ENCODE results near the gene PROC.
A peak's percentile ranks its signal among the peaks of the same experiment; 100 is the strongest.

The PROC gene

DNA sequence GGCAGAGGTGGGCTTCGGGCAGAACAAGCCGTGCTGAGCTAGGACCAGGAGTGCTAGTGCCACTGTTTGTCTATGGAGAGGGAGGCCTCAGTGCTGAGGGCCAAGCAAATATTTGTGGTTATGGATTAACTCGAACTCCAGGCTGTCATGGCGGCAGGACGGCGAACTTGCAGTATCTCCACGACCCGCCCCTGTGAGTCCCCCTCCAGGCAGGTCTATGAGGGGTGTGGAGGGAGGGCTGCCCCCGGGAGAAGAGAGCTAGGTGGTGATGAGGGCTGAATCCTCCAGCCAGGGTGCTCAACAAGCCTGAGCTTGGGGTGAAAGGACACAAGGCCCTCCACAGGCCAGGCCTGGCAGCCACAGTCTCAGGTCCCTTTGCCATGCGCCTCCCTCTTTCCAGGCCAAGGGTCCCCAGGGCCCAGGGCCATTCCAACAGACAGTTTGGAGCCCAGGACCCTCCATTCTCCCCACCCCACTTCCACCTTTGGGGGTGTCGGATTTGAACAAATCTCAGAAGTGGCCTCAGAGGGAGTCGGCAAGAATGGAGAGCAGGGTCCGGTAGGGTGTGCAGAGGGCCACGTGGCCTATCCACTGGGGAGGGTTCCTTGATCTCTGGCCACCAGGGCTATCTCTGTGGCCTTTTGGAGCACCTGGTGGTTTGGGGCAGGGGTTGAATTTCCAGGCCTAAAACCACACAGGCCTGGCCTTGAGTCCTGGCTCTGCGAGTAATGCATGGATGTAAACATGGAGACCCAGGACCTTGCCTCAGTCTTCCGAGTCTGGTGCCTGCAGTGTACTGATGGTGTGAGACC, at the start of gene PROC:
Gene PROC (plus strand): TSS at position 128 of the 812 bp plus-strand sequence. CDS start 1,516 bp downstream, outside the sequence.
- no peaks in the 10 kb centered on the region for H3K9me3 Mint-ChIP-seq
- peaks cover 61% of the 10 kb centered on the region for H3K4me1 Mint-ChIP-seq (ENCODE audit: low read depth)
- H3K27ac Mint-ChIP-seq, result no peak within 1 kb of the TSS
- H3K27me3 Mint-ChIP-seq, result peaks cover 51% of the 10 kb centered on the region
- no peaks in the 10 kb centered on the region for H3K36me3 Mint-ChIP-seq (ENCODE audit: low read depth)
- intact Hi-C loops (cut with micrococcal nuclease), result no loop called here
- H3K4me3 Mint-ChIP-seq, result no peak within 1 kb of the TSS

DNA sequence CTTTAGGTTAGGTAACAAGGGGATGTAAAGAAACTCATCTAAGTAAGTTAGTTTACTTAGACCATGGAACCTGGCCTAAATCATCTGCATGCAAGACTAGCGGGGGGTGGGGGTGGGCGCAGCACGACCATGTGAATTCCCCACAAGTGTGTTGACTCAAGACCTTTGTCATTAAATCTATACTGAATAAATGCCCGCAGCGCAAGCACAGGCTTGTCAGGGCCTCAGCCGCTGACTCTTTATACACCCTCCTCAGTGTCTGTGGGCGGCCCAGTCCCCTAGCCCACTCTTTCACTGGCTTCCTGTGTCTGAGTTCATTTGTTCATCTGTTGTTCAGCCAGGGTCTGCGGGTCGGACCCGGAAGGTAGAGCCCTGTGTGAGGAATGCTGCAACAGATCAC, 48.2 kb upstream of the PROC start:
- H3K36me3 Mint-ChIP-seq (ENCODE audit: low read depth), result peaks cover 22% of the 10 kb centered on the region
- H3K27ac Mint-ChIP-seq, result no peak overlapping the region
- peaks cover 15% of the 10 kb centered on the region for H3K9me3 Mint-ChIP-seq
- H3K4me3 Mint-ChIP-seq, result no peak overlapping the region
- no peaks in the 10 kb centered on the region for H3K27me3 Mint-ChIP-seq
- intact Hi-C loops (cut with micrococcal nuclease), result no loop called here
- H3K4me1 Mint-ChIP-seq (ENCODE audit: low read depth), result peaks cover 51% of the 10 kb centered on the region

DNA sequence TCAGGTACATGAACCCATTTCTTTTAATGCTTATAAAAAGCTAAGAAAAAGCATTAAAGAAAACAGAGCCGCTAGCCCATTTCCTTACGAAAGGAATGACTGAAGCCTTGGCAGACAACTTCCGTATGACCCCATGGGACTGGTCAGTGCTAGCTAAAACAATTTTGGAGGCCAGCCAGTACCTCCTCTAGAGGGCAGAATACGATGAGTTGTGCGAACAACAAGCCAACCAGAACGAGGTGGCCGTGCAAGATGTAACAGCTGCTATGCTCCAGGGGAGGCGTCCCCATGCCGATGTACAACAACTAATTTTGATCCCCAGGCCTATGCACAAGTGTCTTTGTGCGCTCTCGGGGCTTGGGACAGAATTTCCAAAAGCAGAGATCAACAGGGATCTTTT, 47.2 kb upstream of the PROC start:
- peaks cover 22% of the 10 kb centered on the region for H3K36me3 Mint-ChIP-seq (ENCODE audit: low read depth)
- peaks cover 15% of the 10 kb centered on the region for H3K9me3 Mint-ChIP-seq
- H3K4me3 Mint-ChIP-seq, result no peak overlapping the region

DNA sequence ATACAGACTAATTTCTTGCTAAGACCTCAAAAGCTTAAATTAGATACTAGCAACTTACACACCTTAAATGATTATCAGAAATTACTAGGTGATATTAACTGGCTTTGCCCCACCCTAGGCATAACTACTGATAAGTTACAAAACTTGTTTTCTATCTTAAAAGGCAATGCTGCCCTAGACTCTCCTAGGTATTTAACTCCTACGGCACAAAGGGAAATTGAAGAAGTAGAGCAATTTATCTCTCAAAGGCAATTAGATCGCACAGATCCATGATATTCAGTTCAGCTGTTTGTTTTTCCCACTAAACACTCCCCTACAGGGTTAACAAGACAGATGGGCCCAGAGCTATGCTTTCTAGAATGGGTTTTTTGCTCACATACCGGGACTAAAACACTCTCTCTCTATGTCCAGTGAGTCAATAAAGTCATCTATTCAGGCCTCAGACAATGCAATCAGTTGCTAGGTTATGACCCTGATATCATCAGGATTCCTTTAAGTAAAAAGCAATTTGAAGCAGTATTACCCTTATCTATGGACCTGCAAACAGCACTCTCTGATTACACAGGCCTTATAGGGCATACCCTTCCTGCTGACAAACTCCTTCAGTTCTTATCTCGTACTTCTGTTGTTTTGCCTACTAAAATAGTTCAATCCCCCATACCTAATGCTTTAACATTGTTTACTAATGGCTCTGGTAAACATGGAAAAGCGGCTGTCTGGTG, 44.7 kb upstream of the PROC start:
- Mint-ChIP-seq H3K27me3 (no peaks in the 10 kb centered on the region), H3K36me3 (ENCODE audit: low read depth) (peaks cover 28% of the 10 kb centered on the region), H3K9me3 (peaks cover 15% of the 10 kb centered on the region), H3K4me1 (ENCODE audit: low read depth) (peaks cover 51% of the 10 kb centered on the region), H3K27ac (no peak overlapping the region), H3K4me3 (no peak overlapping the region)
- intact Hi-C loops (cut with micrococcal nuclease), result no loop called here

More for the DNA sequence above, 47.2 kb upstream of the PROC start:
- Mint-ChIP-seq H3K4me1 (ENCODE audit: low read depth) (peaks cover 41% of the 10 kb centered on the region), H3K27ac (no peak overlapping the region), H3K27me3 (no peaks in the 10 kb centered on the region)
- intact Hi-C loops (cut with micrococcal nuclease), result no loop called here

DNA sequence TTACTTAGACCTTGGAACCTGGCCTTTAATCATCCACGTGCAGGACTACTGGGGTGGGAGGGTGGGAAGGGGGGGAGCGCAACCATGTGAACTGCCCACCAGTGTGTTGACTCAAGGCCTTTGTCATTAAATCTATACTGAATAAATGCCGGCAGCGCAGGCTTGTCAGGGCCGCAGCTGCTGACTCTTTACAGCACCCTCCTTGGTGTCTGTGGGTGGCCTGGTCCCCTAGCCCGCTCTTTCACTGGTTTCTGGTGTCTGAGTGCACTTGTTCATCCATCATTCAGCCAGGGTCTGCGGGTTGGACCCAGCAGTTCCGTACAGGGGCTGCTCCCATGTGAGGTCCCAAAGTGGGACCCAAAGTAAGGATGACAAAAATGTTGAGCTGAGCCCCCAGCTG, 42.0 kb upstream of the PROC start:
- H3K4me3 Mint-ChIP-seq, result no peak overlapping the region
- intact Hi-C loops (cut with micrococcal nuclease), result no loop called here
- H3K9me3 Mint-ChIP-seq, result peaks cover 15% of the 10 kb centered on the region
- H3K27ac Mint-ChIP-seq, result no peak overlapping the region
- H3K4me1 Mint-ChIP-seq (ENCODE audit: low read depth), result peaks cover 47% of the 10 kb centered on the region
- H3K27me3 Mint-ChIP-seq, result no peaks in the 10 kb centered on the region
- H3K36me3 Mint-ChIP-seq (ENCODE audit: low read depth), result peaks cover 18% of the 10 kb centered on the region

DNA sequence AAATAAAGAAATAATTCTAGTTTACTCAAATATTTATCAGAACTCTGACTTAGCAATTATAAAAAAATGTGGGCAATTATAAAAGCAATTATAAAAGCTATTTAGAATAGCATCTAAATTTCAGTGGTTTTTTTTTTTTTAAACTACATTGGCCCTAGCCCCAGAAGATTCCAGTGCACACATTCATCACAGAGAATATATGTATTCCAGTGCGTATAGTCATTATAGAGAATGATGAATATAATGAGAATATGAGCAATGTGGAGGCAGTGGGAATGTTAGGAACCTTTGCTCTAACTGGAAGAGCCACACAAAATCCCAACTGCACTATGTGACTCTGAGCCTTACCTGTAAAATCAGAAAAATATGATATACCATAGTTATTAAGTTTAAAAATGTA, 41.0 kb upstream of the PROC start:
- H3K9me3 Mint-ChIP-seq, result peaks cover 15% of the 10 kb centered on the region
- H3K4me1 Mint-ChIP-seq (ENCODE audit: low read depth), result peaks cover 47% of the 10 kb centered on the region
- H3K27ac Mint-ChIP-seq, result peak overlapping the region; percentile 69
- H3K4me3 Mint-ChIP-seq, result no peak overlapping the region
- H3K27me3 Mint-ChIP-seq, result no peaks in the 10 kb centered on the region
- H3K36me3 Mint-ChIP-seq (ENCODE audit: low read depth), result peaks cover 18% of the 10 kb centered on the region
- intact Hi-C loops (cut with micrococcal nuclease), result no loop called here

DNA sequence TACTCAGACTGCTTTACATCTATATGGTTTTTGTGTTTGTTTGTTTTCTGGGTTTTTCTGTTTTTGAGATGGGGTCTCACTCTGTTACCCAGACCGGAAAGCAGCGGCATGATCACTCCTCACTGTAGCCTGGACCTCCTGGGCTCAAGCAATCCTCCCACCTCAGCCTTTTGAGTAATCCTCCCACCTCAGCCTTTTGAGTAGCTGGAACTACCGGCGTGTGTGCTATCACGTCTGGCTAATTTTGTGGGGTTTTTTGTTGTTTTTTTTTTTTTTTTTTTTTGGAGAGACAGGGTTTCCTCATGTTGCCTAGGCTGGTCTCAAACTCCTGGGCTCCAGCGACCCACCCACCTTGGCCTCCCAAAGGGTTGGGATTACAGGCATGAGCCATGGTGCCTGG, 39.5 kb upstream of the PROC start:
- Mint-ChIP-seq H3K4me1 (ENCODE audit: low read depth) (peaks cover 61% of the 10 kb centered on the region), H3K27me3 (no peaks in the 10 kb centered on the region), H3K9me3 (peaks cover 9% of the 10 kb centered on the region), H3K27ac (no peak overlapping the region), H3K36me3 (ENCODE audit: low read depth) (peaks cover 26% of the 10 kb centered on the region), H3K4me3 (no peak overlapping the region)
- intact Hi-C loops (cut with micrococcal nuclease), result no loop called here

DNA sequence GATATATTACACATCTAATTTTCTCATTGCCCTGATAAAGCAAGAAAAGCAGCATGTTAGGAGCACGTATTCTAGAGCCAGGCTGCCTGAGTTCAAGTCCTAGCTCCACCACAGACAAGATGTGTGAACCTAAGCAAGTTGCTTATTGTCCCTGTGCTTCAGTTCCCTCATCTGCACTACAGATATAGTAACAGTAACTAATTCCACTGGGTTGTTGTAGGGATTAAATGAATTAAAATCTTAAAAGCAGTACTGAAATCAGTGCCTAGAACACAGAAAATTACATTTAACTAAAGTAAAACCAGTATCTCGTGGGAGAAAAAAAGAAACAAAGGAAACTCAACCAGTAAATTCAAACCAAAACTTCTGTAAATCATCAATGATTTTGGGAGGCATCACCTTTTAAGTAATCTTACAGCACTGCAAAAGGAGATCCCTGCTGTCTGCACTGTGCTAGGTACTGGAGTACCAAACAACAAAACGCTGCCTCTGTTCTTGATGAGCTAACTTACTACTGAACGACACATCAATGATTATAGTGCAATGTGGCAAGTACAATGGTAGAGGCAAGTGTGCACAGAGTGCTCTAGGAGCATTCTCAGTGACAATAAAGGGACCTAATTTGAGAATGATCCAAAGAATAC, 38.4 kb upstream of the PROC start:
- Mint-ChIP-seq H3K27me3 (no peaks in the 10 kb centered on the region), H3K4me3 (no peak overlapping the region), H3K9me3 (no peaks in the 10 kb centered on the region), H3K27ac (no peak overlapping the region), H3K4me1 (ENCODE audit: low read depth) (peaks cover 61% of the 10 kb centered on the region), H3K36me3 (ENCODE audit: low read depth) (peaks cover 27% of the 10 kb centered on the region)
- intact Hi-C loops (cut with micrococcal nuclease), result no loop called here

DNA sequence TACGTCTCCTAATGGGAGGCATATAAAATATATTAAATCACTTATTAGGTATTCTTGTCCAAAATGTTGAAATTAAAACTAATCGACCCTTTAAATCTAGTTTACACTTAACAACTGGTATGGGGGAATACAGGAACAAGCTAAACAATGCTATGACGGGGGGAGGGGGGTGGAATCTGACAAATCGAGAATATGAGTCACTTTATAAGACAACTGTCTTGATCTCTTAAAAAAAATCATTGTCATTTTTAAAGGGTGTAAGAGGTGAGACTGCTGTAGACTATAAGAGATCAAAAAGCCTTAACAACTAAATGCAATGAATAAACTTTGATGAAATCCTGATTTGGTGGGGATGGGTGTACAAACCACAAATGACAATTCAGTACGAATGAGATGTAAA, 36.5 kb upstream of the PROC start:
- intact Hi-C loops (cut with micrococcal nuclease), result no loop called here
- H3K4me1 Mint-ChIP-seq (ENCODE audit: low read depth), result peaks cover 64% of the 10 kb centered on the region
- no peak overlapping the region for H3K27ac Mint-ChIP-seq
- no peak overlapping the region for H3K4me3 Mint-ChIP-seq
- H3K27me3 Mint-ChIP-seq, result no peaks in the 10 kb centered on the region
- peaks cover 27% of the 10 kb centered on the region for H3K36me3 Mint-ChIP-seq (ENCODE audit: low read depth)
- H3K9me3 Mint-ChIP-seq, result no peaks in the 10 kb centered on the region

DNA sequence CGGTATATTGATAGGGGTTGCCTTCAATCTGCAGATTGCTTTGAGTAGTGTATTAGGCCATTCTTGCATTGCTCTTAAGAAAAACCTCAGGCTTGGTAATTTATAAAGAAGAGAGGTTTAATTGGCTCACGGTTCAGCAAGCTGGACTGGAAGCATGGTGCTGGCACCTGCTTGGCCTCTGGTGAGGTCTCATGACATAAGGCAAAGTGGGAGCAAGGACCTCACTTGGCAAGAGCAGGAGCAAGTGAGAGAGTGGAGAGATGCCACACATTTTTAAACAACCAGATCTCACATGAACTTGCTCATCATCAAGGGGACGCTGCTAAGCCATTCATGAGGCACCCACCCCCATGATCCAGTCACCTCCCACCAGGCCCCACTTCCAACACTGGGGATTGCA, 35.4 kb upstream of the PROC start:
- peak overlapping the region; percentile 51 for H3K27ac Mint-ChIP-seq
- peaks cover 59% of the 10 kb centered on the region for H3K4me1 Mint-ChIP-seq (ENCODE audit: low read depth)
- H3K9me3 Mint-ChIP-seq, result no peaks in the 10 kb centered on the region
- H3K36me3 Mint-ChIP-seq (ENCODE audit: low read depth), result peaks cover 33% of the 10 kb centered on the region
- no peaks in the 10 kb centered on the region for H3K27me3 Mint-ChIP-seq
- no peak overlapping the region for H3K4me3 Mint-ChIP-seq
- intact Hi-C loops (cut with micrococcal nuclease), result no loop called here

DNA sequence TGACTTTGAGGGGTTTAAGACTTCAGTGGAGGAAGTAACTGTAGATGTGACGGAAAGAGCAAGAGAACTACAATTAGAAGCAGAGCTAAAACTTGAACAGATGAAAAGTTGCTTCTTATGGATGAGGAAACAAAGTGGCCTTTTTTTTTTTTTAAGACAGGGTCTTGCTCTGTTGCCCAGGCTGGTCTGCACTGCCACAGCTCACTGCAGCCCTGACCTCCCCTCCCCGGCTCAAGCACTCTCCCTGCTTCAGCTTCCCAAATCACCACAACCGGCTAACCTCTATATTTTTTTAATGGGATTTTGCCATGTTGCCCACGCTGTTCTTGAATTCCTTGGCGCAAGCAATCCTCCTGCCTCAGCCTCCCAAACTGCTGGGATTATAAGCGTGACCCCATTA, 33.7 kb upstream of the PROC start:
- no peaks in the 10 kb centered on the region for H3K9me3 Mint-ChIP-seq
- no peak overlapping the region for H3K27ac Mint-ChIP-seq
- intact Hi-C loops (cut with micrococcal nuclease), result no loop called here
- peaks cover 65% of the 10 kb centered on the region for H3K4me1 Mint-ChIP-seq (ENCODE audit: low read depth)
- H3K27me3 Mint-ChIP-seq, result no peaks in the 10 kb centered on the region
- no peak overlapping the region for H3K4me3 Mint-ChIP-seq
- peaks cover 33% of the 10 kb centered on the region for H3K36me3 Mint-ChIP-seq (ENCODE audit: low read depth)

DNA sequence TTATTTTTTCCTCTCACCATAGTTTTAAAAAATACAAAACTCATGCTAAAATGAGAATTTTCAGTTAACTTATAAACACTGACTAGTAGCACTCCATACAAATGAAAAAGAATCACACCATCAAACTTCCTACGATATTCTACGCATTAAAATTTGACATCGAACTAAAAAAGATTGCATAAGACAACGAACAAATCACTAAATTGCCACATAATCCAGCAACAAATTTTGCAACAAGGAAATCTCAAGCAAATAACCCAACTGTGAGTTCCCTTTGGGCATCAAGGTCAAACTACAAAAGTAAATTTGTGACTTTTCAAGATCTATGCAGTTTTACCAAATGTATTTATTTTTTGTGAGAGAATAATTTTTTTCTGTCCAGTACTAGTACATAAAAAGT, 32.0 kb upstream of the PROC start:
- Mint-ChIP-seq H3K36me3 (ENCODE audit: low read depth) (peaks cover 33% of the 10 kb centered on the region), H3K27me3 (no peaks in the 10 kb centered on the region), H3K4me1 (ENCODE audit: low read depth) (peaks cover 71% of the 10 kb centered on the region), H3K9me3 (no peaks in the 10 kb centered on the region), H3K4me3 (peak overlapping the region; percentile 80), H3K27ac (peak overlapping the region; percentile 97)
- intact Hi-C loops (cut with micrococcal nuclease), result loop anchor here (2.0 kb wide), 1 partner anchor 25 kb away; no protein-coding TSS in a partner anchor

DNA sequence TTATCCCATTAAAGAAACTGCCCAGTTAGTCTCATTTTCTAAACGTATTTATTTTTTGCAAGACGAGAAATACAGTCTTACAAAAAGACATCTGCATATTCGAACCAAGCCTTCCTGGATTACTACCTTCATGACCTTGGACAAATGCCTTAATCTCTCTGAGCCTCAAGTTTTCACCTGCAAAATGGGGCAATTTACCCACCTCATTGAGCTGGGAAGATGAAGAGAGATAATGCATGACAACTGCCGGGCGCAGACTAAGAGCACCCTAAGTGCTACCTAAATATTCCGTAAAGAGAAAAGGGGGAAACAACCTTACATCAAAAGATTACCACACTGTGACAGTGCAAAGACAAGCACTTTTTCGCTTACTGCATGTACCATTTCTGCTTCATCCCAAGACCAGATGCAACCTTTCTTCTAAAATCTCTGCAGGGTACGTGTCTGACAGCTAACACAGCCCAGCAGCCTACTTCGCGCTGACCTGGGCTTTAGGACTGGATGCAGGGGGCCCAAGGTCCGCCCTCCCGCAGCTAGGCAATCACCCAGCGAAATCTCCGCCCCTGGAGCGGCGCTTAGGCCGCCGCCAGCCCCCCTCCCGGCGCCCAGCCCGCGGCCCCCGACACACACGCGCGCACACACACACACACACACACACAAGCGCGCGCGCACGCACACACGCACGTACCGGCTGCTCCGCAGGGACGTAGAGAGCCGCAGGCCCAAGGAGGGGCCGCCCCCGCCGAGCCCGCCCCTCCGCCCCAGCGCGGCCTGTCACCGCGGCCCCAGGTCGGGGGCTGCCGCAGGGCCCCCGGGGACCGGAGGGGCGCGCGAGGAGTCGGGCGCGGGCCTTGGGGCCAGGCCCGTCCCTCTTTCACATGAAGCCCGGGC, 31.2 kb upstream of the PROC start:
- Mint-ChIP-seq H3K36me3 (ENCODE audit: low read depth) (peaks cover 33% of the 10 kb centered on the region), H3K4me3 (peak overlapping the region; percentile 80), H3K27me3 (no peaks in the 10 kb centered on the region), H3K4me1 (ENCODE audit: low read depth) (peaks cover 70% of the 10 kb centered on the region), H3K9me3 (no peaks in the 10 kb centered on the region), H3K27ac (peak overlapping the region; percentile 97)
- intact Hi-C loops (cut with micrococcal nuclease), result loop anchor here (1.0 to 2.0 kb wide), 2 partner anchors 24 to 36 kb away; no protein-coding TSS in a partner anchor
